Left lung (tissue), 10 donors: ENCODE results near the gene AK5. TPM values are rescaled to one million over a fixed set of nuclear protein-coding genes. Genes with fewer than 3 reads are reported as not detected.
"Not testable (repeated sequence)": the region's sequence is repeated elsewhere in the genome, so short reads cannot be mapped to it uniquely, and the experiment has no call there.

Experiments used
- ATAC-seq: fragments of 200-7000 bp; cut with Tn5 transposase; one replicate; pipeline ENCODE4 v1.9.1; 2020; ENCODE audit warnings: moderate library complexity
- DNase-seq, 4 donors: peaks; one replicate each; pipeline ENCODE4 v3.0.0-alpha.2; 2013 to 2020
- H3K27ac ChIP-seq, 2 donors: fragments of 200-600 bp; sonication (generic) in 1 of 2; one replicate each; pipeline versions ENCODE4 v1.5.0 to v1.8.0; 2020 to 2021
- H3K27me3 ChIP-seq, 2 donors: fragments of 200-600 bp; sonication (generic) in 1 of 2; one replicate each; pipeline versions ENCODE4 v1.5.0 to v1.8.0; 2020 to 2021
- H3K36me3 ChIP-seq, 2 donors: fragments of 200-600 bp; sonication (generic) in 1 of 2; one replicate each; pipeline versions ENCODE4 v1.5.0 to v1.8.0; 2020 to 2021
- H3K4me1 ChIP-seq, 2 donors: fragments of 200-600 bp; one replicate each; pipeline ENCODE4 v1.8.0; 2021
- H3K4me3 ChIP-seq, 2 donors: fragments of 200-600 bp; sonication (generic) in 1 of 2; one replicate each; pipeline versions ENCODE4 v1.5.0 to v1.8.0; 2020 to 2021; ENCODE audit warnings: mild to moderate bottlenecking in 1 of 2
- H3K9me3 ChIP-seq, 2 donors: fragments of 200-600 bp; sonication (generic) in 1 of 2; one replicate each; pipeline versions ENCODE4 v1.5.0 to v1.8.0; 2020 to 2021
- CTCF ChIP-seq, 2 donors: fragments of 200-600 bp; sonication (generic) in 1 of 2; IDR thresholded peaks; one replicate each; pipeline versions ENCODE4 v1.5.0 to v1.8.0; 2021; ENCODE audit warnings: antibody characterized with exemption in 2 of 2
- intact Hi-C, 2 donors: fragments of 100-400 bp; cut with DNase I; formaldehyde crosslinking; loops; one replicate each; pipeline versions ENCODE4 v1.11.2 to v1.14.2; 2022
- polyA plus RNA-seq, 6 donors: library from polyadenylated mRNA; unstranded; fragments of 120-200 nt; gene quantifications; one replicate each; pipeline ENCODE4 v1.2.1, GENCODE V29; 2013; ENCODE audit not compliant: insufficient read length in 6 of 6
- total RNA-seq, 2 donors: library from RNA; stranded (reverse); fragmentation: NEBNext Ultra II Directional; extraction: Animal tissue kit (Norgen Biotek cat#: 25700); gene quantifications; one replicate each; pipeline ENCODE4 v1.2.1, GENCODE V29; 2021
- donor health status: DM: no; HTN: yes; CAD: no.
- donor health status: DM: no; HTN: no; CAD: no.

Gene AK5
- total and polyA plus RNA-seq, 8 donors = 0.29 to 1.4 (median 0.80) TPM

GRCh38 chr1:77292551-77292950, 10.7 kb downstream of the AK5 start:
- Histone ChIP-seq H3K9me3 (no peaks in the 10 kb centered on the region), H3K36me3 (no peaks in the 10 kb centered on the region), H3K4me3 (no peak overlapping the region), H3K27ac (no peak overlapping the region), H3K27me3 (peaks cover 0 to 7% of the 10 kb centered on the region in 2 donors), H3K4me1 (no peaks in the 10 kb centered on the region)
- no peak for TF ChIP-seq CTCF (IDR thresholded peaks at IDR 0.05)
- no peak for ATAC-seq
- DNase-seq = no peak
- intact Hi-C loops = no loop called here

DNA sequence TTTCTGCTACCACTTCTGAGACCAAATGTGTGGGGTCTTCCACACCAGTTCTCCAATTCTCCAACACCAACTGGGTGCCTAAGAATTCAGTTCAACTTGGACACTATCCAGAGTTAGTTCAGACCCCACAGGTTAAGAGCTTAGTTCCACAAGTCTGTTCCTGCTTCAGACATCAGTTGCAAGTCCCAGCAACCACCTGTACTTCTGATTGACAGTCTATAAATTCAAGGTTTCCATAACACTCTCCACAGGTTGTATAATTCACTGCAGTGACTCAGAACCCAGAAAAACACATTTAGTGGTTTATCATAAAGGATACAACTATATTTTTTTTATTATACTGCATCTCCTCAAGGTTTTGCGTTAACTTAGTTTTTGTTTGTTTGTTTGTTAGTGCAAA, 18.7 kb downstream of the AK5 start:
- ATAC-seq (no peak), DNase-seq (no peak)
- Histone ChIP-seq H3K36me3 (no peaks in the 10 kb centered on the region), H3K27me3 (no peaks in the 10 kb centered on the region), H3K27ac (no peak overlapping the region), H3K4me1 (no peaks in the 10 kb centered on the region), H3K9me3 (no peaks in the 10 kb centered on the region), H3K4me3 (no peak overlapping the region)
- TF ChIP-seq CTCF (IDR thresholded peaks at IDR 0.05) = no peak
- intact Hi-C loops = no loop called here

DNA sequence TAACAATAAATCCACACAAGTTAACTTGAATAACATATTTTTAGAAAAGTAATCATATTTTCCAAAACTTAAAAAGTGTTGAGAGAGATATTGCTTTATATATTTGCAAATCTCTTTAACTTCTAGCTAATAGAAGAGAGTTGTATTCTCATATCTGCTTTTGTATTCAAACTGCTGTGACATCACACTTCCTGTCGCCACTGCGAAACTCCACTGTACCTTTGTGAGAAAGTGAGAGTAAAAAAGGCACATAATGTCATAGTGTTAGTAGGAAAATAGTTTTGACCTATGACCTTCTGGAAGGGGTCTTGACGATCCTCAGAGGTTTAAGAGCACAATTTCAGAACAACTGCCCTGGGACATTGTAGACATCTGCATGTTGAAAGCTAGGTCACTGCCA, 21.6 kb downstream of the AK5 start:
- Histone ChIP-seq H3K4me1 (no peaks in the 10 kb centered on the region), H3K36me3 (no peaks in the 10 kb centered on the region), H3K27ac (no peak overlapping the region), H3K27me3 (no peaks in the 10 kb centered on the region), H3K9me3 (no peaks in the 10 kb centered on the region), H3K4me3 (no peak overlapping the region)
- ATAC-seq = no peak
- intact Hi-C loops = no loop called here
- DNase-seq = no peak
- TF ChIP-seq CTCF (IDR thresholded peaks at IDR 0.05) = no peak

- intact Hi-C loops = no loop called here
These were observed 27.2 kb downstream of the AK5 start for GRCh38 chr1:77308889-77309621.

DNA sequence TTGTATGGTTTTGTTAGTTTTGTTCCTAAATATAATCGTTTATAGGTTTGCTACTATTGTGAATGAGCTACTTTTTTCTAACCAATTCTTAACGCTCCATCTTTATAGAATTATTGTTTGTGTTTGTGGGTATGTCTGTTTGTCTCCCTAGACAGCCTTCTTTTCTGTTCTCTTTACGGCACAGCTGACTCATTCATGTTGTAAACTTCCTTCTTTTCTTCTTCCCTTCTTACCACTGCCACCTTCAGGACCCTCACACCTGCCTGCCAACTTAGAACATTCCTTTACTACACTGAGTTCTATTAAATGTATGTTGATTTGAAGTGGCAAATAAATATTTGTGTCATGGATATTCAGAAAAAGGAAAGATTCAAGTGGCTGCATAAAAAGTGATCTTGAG, 29.1 kb downstream of the AK5 start:
- H3K9me3 ChIP-seq = no peaks in the 10 kb centered on the region
- no peak overlapping the region for H3K4me3 ChIP-seq
- intact Hi-C loops = no loop called here
- no peaks in the 10 kb centered on the region for H3K36me3 ChIP-seq
- H3K27me3 ChIP-seq = no peaks in the 10 kb centered on the region
- DNase-seq (no peak), ATAC-seq (no peak)
- TF ChIP-seq CTCF (IDR thresholded peaks at IDR 0.05) = no peak
- no peaks in the 10 kb centered on the region for H3K4me1 ChIP-seq
- H3K27ac ChIP-seq = no peak overlapping the region

More at GRCh38 chr1:77308889-77309621, 27.2 kb downstream of the AK5 start:
- no peak for TF ChIP-seq CTCF (IDR thresholded peaks at IDR 0.05)
- Histone ChIP-seq H3K27ac (no peak overlapping the region), H3K36me3 (no peaks in the 10 kb centered on the region), H3K27me3 (no peaks in the 10 kb centered on the region), H3K4me1 (no peaks in the 10 kb centered on the region), H3K9me3 (no peaks in the 10 kb centered on the region), H3K4me3 (no peak overlapping the region)
- ATAC-seq (no peak), DNase-seq (no peak)

DNA sequence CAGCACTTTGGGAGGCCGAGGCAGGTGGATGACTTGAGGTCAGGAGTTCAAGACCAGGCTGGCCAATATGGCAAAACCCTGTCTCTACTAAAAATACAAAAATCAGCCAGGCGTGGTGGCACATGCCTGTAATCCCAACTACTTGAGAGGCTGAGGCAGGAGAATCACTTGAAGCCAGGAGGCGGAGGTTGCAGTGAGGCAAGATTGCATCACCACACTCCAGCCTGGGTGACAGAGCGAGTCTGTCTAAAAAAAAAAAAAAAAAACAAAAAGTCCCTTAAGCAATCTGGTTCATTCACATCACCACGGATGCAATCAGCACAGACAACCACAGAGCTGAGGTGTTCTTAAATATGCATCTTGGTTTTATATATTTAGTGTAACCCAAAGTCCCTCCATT, 30.5 kb downstream of the AK5 start:
- H3K9me3 ChIP-seq, DNase-seq, intact Hi-C loops, H3K4me3 ChIP-seq, H3K27ac ChIP-seq, H3K27me3 ChIP-seq, H3K36me3 ChIP-seq, ATAC-seq, H3K4me1 ChIP-seq: not testable (repeated sequence)
